Femur (tissue), 1 donor: ENCODE results near the gene VSX1.

Experiments
- DNase-seq: peaks from one replicate; pipeline ENCODE4 v3.0.0-alpha.2; 2017

The VSX1 gene

GRCh38 chr20:25081730-25082497, at the start of gene VSX1:
VSX1 (minus strand) TSS chr20:25082141; CDS start chr20:25082096, 45 bp downstream.
- DNase-seq = no peak

DNA sequence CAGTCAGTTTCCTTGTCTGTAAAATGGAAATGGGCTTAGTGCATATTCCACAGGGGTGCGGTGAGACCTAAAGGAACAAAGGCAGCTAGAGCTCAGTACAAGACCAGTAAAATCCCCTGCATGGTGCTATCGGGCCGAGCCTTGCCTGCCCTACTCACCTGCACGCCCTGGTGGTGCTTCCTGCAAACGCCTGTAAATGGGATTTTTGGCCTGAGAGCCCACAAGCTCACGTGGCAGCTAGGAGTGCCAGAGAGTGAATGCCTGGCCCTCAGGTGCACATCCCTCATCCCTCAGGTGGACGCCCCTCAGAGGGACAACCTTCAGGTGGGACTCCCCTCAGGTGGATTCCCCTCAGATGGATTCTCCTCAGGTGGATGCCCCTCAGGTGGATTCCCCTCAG, 48.0 kb upstream of the VSX1 start:
- no peak for DNase-seq

DNA sequence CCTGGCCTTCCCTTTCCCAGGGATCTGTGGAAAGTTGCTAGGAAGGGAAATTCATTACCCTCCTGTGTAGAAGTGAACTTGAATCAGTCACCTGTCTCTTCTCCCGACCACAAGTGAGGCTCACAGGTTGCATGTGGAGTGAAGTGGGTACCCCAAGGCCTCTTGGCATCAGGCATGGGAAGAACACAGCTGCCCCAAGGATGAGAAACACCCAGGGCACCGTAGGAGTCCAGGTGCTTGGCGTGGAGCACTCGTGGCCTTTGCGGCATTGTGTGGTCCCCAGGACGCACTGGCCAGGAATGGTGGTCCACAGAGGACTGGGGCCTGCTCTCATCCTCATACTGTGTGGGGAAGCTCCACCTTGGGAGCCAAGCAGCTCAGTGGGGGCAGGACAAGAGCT, 47.5 kb upstream of the VSX1 start:
- no peak for DNase-seq

DNA sequence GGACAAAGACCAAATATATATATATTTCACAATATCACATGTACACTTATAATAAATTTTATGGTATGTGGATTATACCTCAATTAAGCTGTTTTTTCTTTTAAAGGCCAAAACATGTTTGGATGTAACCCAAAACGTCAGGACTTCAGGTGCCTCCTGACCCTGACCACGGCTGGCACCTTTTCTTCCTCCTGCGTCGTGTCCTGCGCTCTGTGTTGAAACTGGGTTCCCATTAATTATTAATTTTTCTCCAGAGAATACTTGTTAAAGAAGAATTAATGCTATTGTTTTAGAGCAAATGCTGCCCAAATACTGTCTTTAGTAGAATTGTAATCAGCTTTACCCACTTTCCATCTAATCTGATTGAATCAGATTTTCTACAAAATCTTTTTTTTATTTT, 46.7 kb upstream of the VSX1 start:
- no peak for DNase-seq

DNA sequence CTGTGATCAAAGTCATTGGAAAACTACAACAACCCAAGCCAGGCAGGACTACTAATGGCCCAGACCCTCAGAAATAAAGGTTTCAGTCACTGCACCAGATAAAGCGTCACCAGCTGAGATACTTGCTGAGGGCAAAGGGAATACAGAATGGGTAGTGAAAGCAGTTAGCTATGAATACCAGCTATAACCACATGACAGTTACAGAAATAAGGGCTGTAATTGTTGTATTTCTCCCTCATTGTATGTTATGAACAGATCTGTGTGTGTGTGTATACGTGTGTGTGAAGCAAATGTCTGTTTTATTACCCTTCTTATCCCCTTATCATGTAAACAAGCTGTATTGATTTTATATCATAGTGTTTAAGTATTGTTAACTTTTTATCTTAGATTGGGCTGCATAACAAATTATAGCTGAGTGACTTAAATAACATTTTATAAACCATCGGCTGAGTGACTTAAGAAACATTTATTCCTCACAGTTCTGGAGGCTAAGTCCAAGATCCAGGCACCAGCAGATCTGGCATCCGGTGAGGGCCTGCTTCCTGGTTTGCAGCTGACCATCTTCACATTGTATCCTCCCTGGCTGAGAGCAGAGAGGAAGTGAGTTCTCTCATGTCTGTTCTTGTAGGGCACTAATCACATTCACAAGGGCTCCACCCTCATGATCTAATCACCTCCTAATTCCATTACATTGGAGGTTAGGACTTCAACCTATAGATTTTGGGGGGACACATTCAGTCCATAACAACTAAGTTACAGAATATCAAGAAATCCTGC, 46.0 kb upstream of the VSX1 start:
- DNase-seq = no peak

GRCh38 chr20:25126204-25127029, 44.5 kb upstream of the VSX1 start:
- DNase-seq = no peak

DNA sequence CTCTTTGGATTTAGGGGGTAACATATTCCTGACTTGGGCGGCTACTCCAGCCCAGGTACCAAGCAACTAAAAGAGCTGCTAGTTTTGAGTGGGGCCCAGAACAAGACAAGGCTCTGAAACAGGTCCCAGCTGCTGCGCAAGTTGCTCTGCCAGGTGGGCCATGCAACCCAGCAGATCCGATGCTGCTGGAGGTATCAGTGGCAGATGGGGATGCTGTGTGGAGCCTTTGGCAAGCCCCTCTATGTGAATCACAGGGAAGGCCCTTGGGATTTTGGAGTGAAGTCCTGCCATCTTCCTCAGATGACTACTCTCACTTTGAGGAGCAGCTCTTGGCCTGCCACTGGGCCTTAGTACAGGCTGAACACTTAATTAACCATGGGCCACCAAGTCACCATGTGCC, 43.7 kb upstream of the VSX1 start:
- no peak for DNase-seq

- DNase-seq = no peak
Observed at GRCh38 chr20:25120920-25121319, 39.0 kb upstream of the VSX1 start.

GRCh38 chr20:25120457-25120856, 38.5 kb upstream of the VSX1 start:
- no peak for DNase-seq

DNA sequence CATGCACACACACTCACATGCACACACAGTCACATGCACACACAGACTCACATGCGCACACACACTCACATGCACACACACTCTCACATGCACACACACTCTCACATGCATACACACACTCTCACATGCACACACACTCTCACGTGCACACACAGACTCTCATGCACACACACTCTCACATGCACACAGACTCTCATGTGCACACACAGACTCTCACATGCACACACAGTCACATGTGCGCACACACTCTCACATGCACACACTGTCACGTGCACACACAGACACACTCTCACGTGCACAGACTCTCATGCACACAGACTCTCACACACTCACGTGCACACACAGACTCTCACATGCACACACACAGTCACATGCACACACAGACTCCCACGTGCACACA, 36.6 kb upstream of the VSX1 start:
- no peak for DNase-seq

DNA sequence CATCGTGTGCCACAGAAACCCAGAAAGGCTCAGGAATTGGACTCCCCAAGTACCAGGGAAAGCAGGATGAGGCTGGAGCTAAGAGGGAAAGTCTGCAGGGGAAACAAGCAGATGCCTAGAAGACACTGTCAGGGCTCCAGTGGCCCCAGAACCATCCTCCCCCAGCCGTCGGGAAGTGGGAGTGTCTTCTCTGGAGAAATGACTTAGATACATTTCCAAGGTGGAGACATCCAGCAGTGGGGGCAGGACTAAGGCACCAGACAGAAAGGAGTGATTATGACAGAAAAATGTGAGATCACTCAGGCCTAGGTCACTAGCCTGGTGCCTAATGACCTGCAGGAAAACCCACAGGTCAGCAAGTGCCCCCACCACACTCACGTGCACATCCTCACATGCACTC, 36.0 kb upstream of the VSX1 start:
- DNase-seq = no peak

DNA sequence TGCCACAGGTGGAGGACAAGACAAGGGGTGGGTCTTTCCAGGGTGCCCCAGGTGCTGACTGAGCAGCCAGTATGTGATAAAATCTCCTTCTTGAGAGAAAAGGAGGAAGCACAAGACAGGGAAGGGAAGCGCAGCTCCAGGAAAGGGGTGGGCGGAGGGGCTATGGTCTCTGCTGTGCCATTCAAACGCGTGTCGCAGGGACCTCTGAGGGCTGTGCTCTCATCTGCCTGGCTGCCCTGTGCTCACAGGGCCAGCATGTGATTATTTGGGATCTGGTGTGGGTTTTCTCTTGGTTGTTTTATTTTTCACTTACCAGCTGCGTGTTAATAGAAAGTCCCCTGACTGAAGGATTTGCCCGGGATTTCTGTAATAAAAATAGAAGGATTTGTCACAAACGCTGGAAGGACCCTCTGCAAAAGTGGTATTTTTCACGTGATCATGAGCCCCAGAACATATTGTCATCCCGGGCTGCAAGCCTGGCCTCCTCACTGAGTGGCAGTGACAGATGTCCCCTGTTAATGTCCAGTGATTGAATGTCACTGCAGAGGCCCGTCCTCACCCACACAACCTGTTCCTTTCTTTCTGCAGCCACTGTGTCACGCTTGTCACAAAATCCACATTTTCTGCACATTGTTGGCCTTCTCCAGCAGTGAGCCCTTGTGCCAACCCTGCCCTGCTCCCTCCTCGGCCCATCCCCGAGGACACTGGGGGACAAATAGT, 35.0 kb upstream of the VSX1 start:
- DNase-seq = peak; percentile 65

- DNase-seq = no peak
Observed at GRCh38 chr20:25103526-25103925, 21.6 kb upstream of the VSX1 start.

DNA sequence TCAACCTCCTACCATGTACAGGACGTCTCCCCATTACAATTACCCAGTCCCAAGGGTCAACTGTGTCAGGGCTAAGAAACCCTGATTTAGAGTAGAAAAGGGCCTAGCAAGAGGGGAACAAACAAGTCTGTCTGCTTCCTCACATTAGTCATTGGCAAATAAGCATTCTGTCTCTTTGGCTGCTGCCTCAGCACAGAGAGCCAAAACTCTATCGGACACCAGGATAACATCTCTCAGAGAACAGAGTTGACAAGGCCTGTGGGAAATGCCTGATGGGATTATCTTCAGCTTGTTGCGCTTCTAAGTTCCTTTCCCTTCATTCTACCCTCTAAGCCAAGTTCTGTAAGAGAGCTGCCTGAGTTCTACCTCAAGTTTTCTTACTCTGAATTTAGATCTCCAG, 19.0 kb upstream of the VSX1 start:
- no peak for DNase-seq

GRCh38 chr20:25099601-25100140, 17.7 kb upstream of the VSX1 start:
- no peak for DNase-seq

- DNase-seq = no peak
Observed at GRCh38 chr20:25097498-25097897, 15.6 kb upstream of the VSX1 start.

- no peak for DNase-seq
Observed at GRCh38 chr20:25090492-25091429, 8.8 kb upstream of the VSX1 start.

- DNase-seq = no peak
Observed at GRCh38 chr20:25089662-25090061, 7.7 kb upstream of the VSX1 start.

DNA sequence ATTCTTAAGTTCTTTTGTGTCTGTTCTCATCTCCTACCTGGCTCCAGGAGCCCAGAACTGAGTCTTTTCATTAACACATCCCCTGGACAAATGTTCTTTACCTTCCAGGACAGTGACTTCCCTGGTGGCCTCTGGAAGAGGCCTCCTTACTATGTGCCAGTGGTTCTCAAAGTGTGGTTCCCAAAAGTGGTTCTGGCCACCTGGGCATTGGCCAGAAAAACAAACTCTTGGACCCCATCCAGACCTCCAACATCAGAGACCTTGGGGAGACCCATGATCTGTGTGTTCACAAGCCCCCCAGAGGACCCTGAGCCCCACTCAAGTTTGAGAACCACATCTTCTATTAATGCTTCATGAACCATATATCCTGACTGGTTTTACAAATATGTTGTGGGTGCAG, 7.2 kb upstream of the VSX1 start:
- no peak for DNase-seq

DNA sequence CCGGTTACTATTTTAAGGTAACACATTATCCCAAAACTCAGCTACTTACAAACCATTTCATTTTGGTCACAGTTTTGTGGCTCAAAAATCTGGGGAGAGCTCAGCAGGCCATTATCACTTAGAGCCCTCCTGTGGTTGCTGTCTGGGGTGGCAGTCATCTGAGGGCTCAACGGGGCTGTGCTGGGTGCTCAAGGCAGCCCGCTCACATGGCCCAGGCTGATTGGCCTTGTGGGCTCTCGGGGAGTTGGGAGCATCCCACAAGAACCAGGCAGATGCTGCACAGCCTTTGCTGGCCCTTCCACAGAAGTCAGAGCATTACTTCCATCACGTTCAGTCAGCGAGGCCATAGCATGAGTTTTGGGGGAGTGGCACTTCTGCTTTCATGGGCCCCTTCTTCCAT, 6.3 kb upstream of the VSX1 start:
- no peak for DNase-seq

- DNase-seq = no peak
Observed at GRCh38 chr20:25087186-25087929, 5.4 kb upstream of the VSX1 start.
